Fibroblast of lung (primary cell): ENCODE data around the gene ALDH1L1. TPM values are rescaled to one million over a fixed set of nuclear protein-coding genes. Genes with fewer than 3 reads are reported as not detected.

Experiments used
- DNase-seq, 2 donors: peaks; one replicate each; pipeline versions ENCODE4 v3.0.0 to v3.0.0-alpha.2; 2010; ENCODE audit warnings: low read depth in 2 of 2
- H2AFZ ChIP-seq: 2 replicates; pipeline ENCODE4 v1.5.1; 2012; ENCODE audit warnings: low read length, control low read depth, inconsistent platforms
- H3K27ac ChIP-seq: 2 replicates; pipeline ENCODE4 v1.5.1; 2011; ENCODE audit warnings: low read length, control low read depth; ENCODE audit not compliant: insufficient read depth
- H3K27me3 ChIP-seq: 2 replicates; pipeline ENCODE4 v1.5.1; 2011; ENCODE audit warnings: mild to moderate bottlenecking, low read length; ENCODE audit not compliant: control insufficient read depth, insufficient read depth
- H3K36me3 ChIP-seq: 2 replicates; pipeline ENCODE4 v1.5.1; 2011; ENCODE audit warnings: low read length; ENCODE audit not compliant: control insufficient read depth, insufficient read depth
- H3K4me1 ChIP-seq: 2 replicates; pipeline ENCODE4 v1.5.1; 2011; ENCODE audit warnings: low read length; ENCODE audit not compliant: control insufficient read depth, insufficient read depth; ENCODE audit errors: extremely low read depth
- H3K4me2 ChIP-seq: 2 replicates; pipeline ENCODE4 v1.5.1; 2011; ENCODE audit warnings: low read length, control low read depth; ENCODE audit not compliant: insufficient read depth; ENCODE audit errors: extremely low read depth
- H3K4me3 ChIP-seq, 4 experiments: fragments of 200-600 bp in 1 of 4; sonication (generic) in 1 of 4; replicated peaks in 1 of 4; 2 replicates each; pipeline ENCODE4 v1.5.1; 2011 to 2016; ENCODE audit warnings: low read length in 4 of 4, low read depth in 3 of 4, mild to moderate bottlenecking in 3 of 4, control low read depth in 2 of 4, inconsistent platforms in 1 of 4, mixed read lengths in 1 of 4; ENCODE audit not compliant: insufficient read depth in 1 of 4; ENCODE audit errors: control extremely low read depth in 1 of 4
- H3K79me2 ChIP-seq: 2 replicates; pipeline ENCODE4 v1.5.1; 2012; ENCODE audit warnings: mild to moderate bottlenecking, low read length, inconsistent platforms; ENCODE audit not compliant: control insufficient read depth, insufficient read depth
- H3K9ac ChIP-seq: 2 replicates; pipeline ENCODE4 v1.5.1; 2011; ENCODE audit warnings: mild to moderate bottlenecking, low read length, control low read depth; ENCODE audit not compliant: insufficient read depth
- H3K9me3 ChIP-seq: 2 replicates; pipeline ENCODE4 v1.5.1; 2012; ENCODE audit warnings: low read depth, low read length; ENCODE audit not compliant: control insufficient read depth, insufficient read depth
- H4K20me1 ChIP-seq: 2 replicates; pipeline ENCODE4 v1.5.1; 2011; ENCODE audit warnings: low read length; ENCODE audit not compliant: control insufficient read depth, insufficient read depth; ENCODE audit errors: extremely low read depth
- CTCF ChIP-seq, 2 donors: IDR thresholded peaks in 1 of 2; conservative IDR thresholded peaks in 1 of 2; 1 replicate in 1 of 2; 2 replicates in 1 of 2; pipeline ENCODE4 v1.5.1; 2011 to 2012; ENCODE audit warnings: low read length in 2 of 2, control low read depth in 1 of 2, inconsistent platforms in 1 of 2, low read depth in 1 of 2, mild to moderate bottlenecking in 1 of 2
- EZH2 ChIP-seq: IDR thresholded peaks from 2 replicates; pipeline ENCODE4 v1.5.1; 2012; ENCODE audit warnings: low read length, control low read depth, mild to moderate bottlenecking; ENCODE audit errors: missing control alignments
- polyA plus RNA-seq, 2 donors: library from polyadenylated mRNA; depleted of rRNA in 1 of 2; stranded (reverse) in 1 of 2; unstranded in 1 of 2; fragments of >200 nt; gene quantifications; 2 replicates each; pipeline ENCODE4 v1.2.1, GENCODE V29; 2011 to 2012; ENCODE audit warnings: missing spikeins in 1 of 2
- total RNA-seq: library from RNA; depleted of rRNA; stranded (reverse); fragments of >200 nt; gene quantifications from 2 replicates; pipeline ENCODE4 v1.2.1, GENCODE V29; 2014

ALDH1L1 gene
- total and polyA plus RNA-seq, 2 donors (not counting 1 experiment from before 2014, with no cell fraction given): not detected

DNA sequence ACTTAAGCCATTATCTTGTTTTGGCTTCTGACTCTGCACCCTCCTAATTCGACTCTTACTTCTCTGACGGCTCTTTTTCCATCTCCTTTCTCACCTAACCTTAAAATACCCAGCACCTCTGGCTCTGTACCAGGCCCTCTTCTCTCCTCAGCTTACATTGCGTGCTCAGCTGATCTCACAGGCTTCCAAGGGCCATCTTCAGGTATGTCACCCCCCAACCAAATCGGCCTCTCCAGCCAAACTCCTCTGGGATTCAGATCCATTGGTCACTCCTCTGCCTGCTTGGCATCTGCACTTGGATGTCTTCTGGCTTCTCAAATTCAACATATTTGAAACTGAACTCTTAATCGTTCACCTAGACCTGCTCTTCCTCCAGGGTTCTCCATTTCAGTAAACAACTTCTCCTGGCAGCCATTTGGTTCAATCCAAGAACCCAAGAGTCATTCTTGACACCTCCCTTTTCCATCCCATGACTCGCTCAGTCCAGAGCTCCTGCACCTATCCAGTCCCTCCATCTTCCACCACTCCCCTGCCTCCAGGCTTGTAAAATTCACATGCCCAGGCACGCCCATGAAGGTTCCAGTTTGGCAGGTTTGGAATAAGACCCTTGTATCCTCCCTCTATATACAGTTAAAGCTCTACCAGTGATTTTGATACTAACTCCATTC lies 61.2 kb downstream of the ALDH1L1 start:
- H3K79me2 ChIP-seq: no peaks in the 10 kb centered on the region
- no peaks in the 10 kb centered on the region for H3K36me3 ChIP-seq
- H2AFZ ChIP-seq: no peak overlapping the region
- no peak for TF ChIP-seq EZH2
- no peak for TF ChIP-seq CTCF (conservative IDR thresholded peaks at IDR 0.05 in 1 of 2, IDR thresholded peaks at IDR 0.05 in 1 of 2; ENCODE audit: low read depth in 1 of 2, low read length in 2 of 2)
- no peak for DNase-seq
- no peak overlapping the region for H3K9ac ChIP-seq
- H3K4me1 ChIP-seq: no peaks in the 10 kb centered on the region
- H3K4me2 ChIP-seq: no peak overlapping the region
- H3K27me3 ChIP-seq: peaks cover 4% of the 10 kb centered on the region
- no peak overlapping the region for H3K4me3 ChIP-seq
- no peaks in the 10 kb centered on the region for H4K20me1 ChIP-seq
- no peak overlapping the region for H3K27ac ChIP-seq
- H3K9me3 ChIP-seq: no peaks in the 10 kb centered on the region

GRCh38 chr3:126118591-126118990 lies 61.8 kb downstream of the ALDH1L1 start:
- Histone ChIP-seq H3K27ac (no peak overlapping the region), H3K9ac (no peak overlapping the region), H3K36me3 (no peaks in the 10 kb centered on the region), H3K4me3 (no peak overlapping the region), H3K9me3 (no peaks in the 10 kb centered on the region), H3K4me1 (no peaks in the 10 kb centered on the region), H2AFZ (no peak overlapping the region), H4K20me1 (no peaks in the 10 kb centered on the region), H3K79me2 (no peaks in the 10 kb centered on the region), H3K4me2 (no peak overlapping the region), H3K27me3 (peaks cover 4% of the 10 kb centered on the region)
- DNase-seq: no peak
- TF ChIP-seq EZH2 (no peak), CTCF (conservative IDR thresholded peaks at IDR 0.05 in 1 of 2, IDR thresholded peaks at IDR 0.05 in 1 of 2; ENCODE audit: low read depth in 1 of 2, low read length in 2 of 2) (no peak)

DNA sequence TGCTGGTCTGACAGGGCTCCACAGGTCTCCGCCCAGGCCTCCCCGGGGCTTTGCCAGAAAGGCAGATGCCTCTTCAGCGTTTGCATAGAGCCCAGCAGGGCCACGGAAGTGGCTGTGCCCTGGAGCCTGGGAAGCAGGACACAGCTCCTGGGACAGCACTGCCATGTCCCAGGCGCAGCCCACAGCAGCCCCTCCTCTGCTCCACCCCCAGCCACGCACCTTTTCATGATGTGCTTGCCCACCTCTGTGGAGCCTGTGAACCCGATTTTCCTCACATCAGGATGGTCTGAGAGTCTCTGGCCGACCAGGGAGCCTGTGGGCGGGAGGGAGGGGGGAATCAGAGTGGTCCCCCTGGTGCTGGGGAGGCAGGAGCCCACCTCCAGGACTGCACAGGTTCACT lies 62.6 kb downstream of the ALDH1L1 start:
- Histone ChIP-seq H3K27ac (no peak overlapping the region), H3K9me3 (no peaks in the 10 kb centered on the region), H3K9ac (no peak overlapping the region), H2AFZ (no peak overlapping the region), H3K79me2 (no peaks in the 10 kb centered on the region), H3K4me2 (no peak overlapping the region), H3K4me1 (no peaks in the 10 kb centered on the region), H3K27me3 (peaks cover 4% of the 10 kb centered on the region), H3K36me3 (no peaks in the 10 kb centered on the region), H4K20me1 (no peaks in the 10 kb centered on the region), H3K4me3 (no peak overlapping the region)
- DNase-seq: no peak
- TF ChIP-seq EZH2 (no peak), CTCF (conservative IDR thresholded peaks at IDR 0.05 in 1 of 2, IDR thresholded peaks at IDR 0.05 in 1 of 2; ENCODE audit: low read depth in 1 of 2, low read length in 2 of 2) (no peak)
